ENCODE data around the gene GDPD2. TPM values are rescaled to one million over a fixed set of nuclear protein-coding genes. Genes with fewer than 3 reads are reported as not detected.
"Not testable (repeated sequence)": the region's sequence is repeated elsewhere in the genome, so short reads cannot be mapped to it uniquely, and the experiment has no call there.

The GDPD2 gene
- 7.3 TPM for polyA plus RNA-seq (2013, experiment 1 of 4)
- 9.1 TPM for polyA plus RNA-seq (2013, experiment 2 of 4)
- 9.6 TPM for polyA plus RNA-seq (2013, experiment 3 of 4)
- polyA plus RNA-seq (2013, experiment 4 of 4): 12.4 TPM

GRCh38 chrX:70422851-70423341 is at the start of gene GDPD2:
Gene GDPD2 (plus strand): TSS chrX:70423314. CDS start chrX:70424985, 1,671 bp downstream.
- peak within 1 kb of the TSS; percentile 38 for H3K4me3 ChIP-seq (ENCODE audit: insufficient read depth, low read depth, low read length)
- H3K36me3 ChIP-seq (ENCODE audit: control insufficient read depth, insufficient read depth, low read length): no peaks in the 10 kb centered on the region
- WGBS, 2 experiments: 4% methylated on average over 10 to 11 of the region's 11 CpGs
- H3K27me3 ChIP-seq (ENCODE audit: control insufficient read depth, insufficient read depth, low read length, poor library complexity, severe bottlenecking): no peaks in the 10 kb centered on the region
- H3K4me1 ChIP-seq (ENCODE audit: control insufficient read depth, insufficient read depth, low read length): peaks cover 32% of the 10 kb centered on the region
- no peaks in the 10 kb centered on the region for H3K9me3 ChIP-seq (ENCODE audit: control insufficient read depth, low read length)
- H3K27ac ChIP-seq (ENCODE audit: insufficient read depth, low read depth, low read length, poor library complexity, severe bottlenecking): peak within 1 kb of the TSS; percentile 67

GRCh38 chrX:70386235-70386634 is 36.9 kb upstream of the GDPD2 start:
- Histone ChIP-seq H3K9me3 (ENCODE audit: control insufficient read depth, low read length) (no peaks in the 10 kb centered on the region), H3K27ac (ENCODE audit: insufficient read depth, low read depth, low read length, poor library complexity, severe bottlenecking) (no peak overlapping the region), H3K36me3 (ENCODE audit: control insufficient read depth, insufficient read depth, low read length) (peaks cover 5% of the 10 kb centered on the region), H3K4me3 (ENCODE audit: insufficient read depth, low read depth, low read length) (no peak overlapping the region), H3K4me1 (ENCODE audit: control insufficient read depth, insufficient read depth, low read length) (no peaks in the 10 kb centered on the region), H3K27me3 (ENCODE audit: control insufficient read depth, insufficient read depth, low read length, poor library complexity, severe bottlenecking) (no peaks in the 10 kb centered on the region)
- WGBS, 2 experiments: 89 to 94% methylated on average over 1 of the region's 2 CpGs

GRCh38 chrX:70398899-70399298 is 24.2 kb upstream of the GDPD2 start:
- Histone ChIP-seq H3K36me3 (ENCODE audit: control insufficient read depth, insufficient read depth, low read length) (no peaks in the 10 kb centered on the region), H3K27me3 (ENCODE audit: control insufficient read depth, insufficient read depth, low read length, poor library complexity, severe bottlenecking) (no peaks in the 10 kb centered on the region), H3K4me1 (ENCODE audit: control insufficient read depth, insufficient read depth, low read length) (no peaks in the 10 kb centered on the region), H3K9me3 (ENCODE audit: control insufficient read depth, low read length) (no peaks in the 10 kb centered on the region), H3K4me3 (ENCODE audit: insufficient read depth, low read depth, low read length) (no peak overlapping the region), H3K27ac (ENCODE audit: insufficient read depth, low read depth, low read length, poor library complexity, severe bottlenecking) (no peak overlapping the region)
- 96 to 99% methylated on average over 4 of the region's 4 CpGs for WGBS, 2 experiments

- not testable (repeated sequence) for H3K9me3 ChIP-seq (ENCODE audit: control insufficient read depth, low read length); H3K4me3 ChIP-seq (ENCODE audit: insufficient read depth, low read depth, low read length); H3K27me3 ChIP-seq (ENCODE audit: control insufficient read depth, insufficient read depth, low read length, poor library complexity, severe bottlenecking); H3K4me1 ChIP-seq (ENCODE audit: control insufficient read depth, insufficient read depth, low read length); H3K36me3 ChIP-seq (ENCODE audit: control insufficient read depth, insufficient read depth, low read length); H3K27ac ChIP-seq (ENCODE audit: insufficient read depth, low read depth, low read length, poor library complexity, severe bottlenecking)
- 83 to 86% methylated on average over 1 of the region's 3 CpGs for WGBS, 2 experiments
These were observed 22.9 kb upstream of the GDPD2 start for GRCh38 chrX:70400181-70400580.

- Histone ChIP-seq H3K27ac (ENCODE audit: insufficient read depth, low read depth, low read length, poor library complexity, severe bottlenecking) (no peak overlapping the region), H3K36me3 (ENCODE audit: control insufficient read depth, insufficient read depth, low read length) (peaks cover 5% of the 10 kb centered on the region), H3K4me1 (ENCODE audit: control insufficient read depth, insufficient read depth, low read length) (no peaks in the 10 kb centered on the region), H3K27me3 (ENCODE audit: control insufficient read depth, insufficient read depth, low read length, poor library complexity, severe bottlenecking) (no peaks in the 10 kb centered on the region), H3K9me3 (ENCODE audit: control insufficient read depth, low read length) (no peaks in the 10 kb centered on the region), H3K4me3 (ENCODE audit: insufficient read depth, low read depth, low read length) (no peak overlapping the region)
- 80% methylated on average over 1 of the region's 2 CpGs for WGBS, 2 experiments
These were observed 20.4 kb upstream of the GDPD2 start for GRCh38 chrX:70402721-70403120.

GRCh38 chrX:70405003-70405402 is 18.1 kb upstream of the GDPD2 start:
- H3K4me3 ChIP-seq (ENCODE audit: insufficient read depth, low read depth, low read length): no peak overlapping the region
- H3K9me3 ChIP-seq (ENCODE audit: control insufficient read depth, low read length): no peaks in the 10 kb centered on the region
- H3K36me3 ChIP-seq (ENCODE audit: control insufficient read depth, insufficient read depth, low read length): peaks cover 5% of the 10 kb centered on the region
- 92 to 100% methylated on average over 1 of the region's 1 CpG for WGBS, 2 experiments
- H3K27ac ChIP-seq (ENCODE audit: insufficient read depth, low read depth, low read length, poor library complexity, severe bottlenecking): no peak overlapping the region
- no peaks in the 10 kb centered on the region for H3K4me1 ChIP-seq (ENCODE audit: control insufficient read depth, insufficient read depth, low read length)
- no peaks in the 10 kb centered on the region for H3K27me3 ChIP-seq (ENCODE audit: control insufficient read depth, insufficient read depth, low read length, poor library complexity, severe bottlenecking)

GRCh38 chrX:70410921-70411320 is 12.2 kb upstream of the GDPD2 start:
- no peaks in the 10 kb centered on the region for H3K4me1 ChIP-seq (ENCODE audit: control insufficient read depth, insufficient read depth, low read length)
- H3K36me3 ChIP-seq (ENCODE audit: control insufficient read depth, insufficient read depth, low read length): peaks cover 5% of the 10 kb centered on the region
- no peak overlapping the region for H3K4me3 ChIP-seq (ENCODE audit: insufficient read depth, low read depth, low read length)
- 91 to 94% methylated on average over 1 of the region's 2 CpGs for WGBS, 2 experiments
- H3K27ac ChIP-seq (ENCODE audit: insufficient read depth, low read depth, low read length, poor library complexity, severe bottlenecking): no peak overlapping the region
- H3K27me3 ChIP-seq (ENCODE audit: control insufficient read depth, insufficient read depth, low read length, poor library complexity, severe bottlenecking): no peaks in the 10 kb centered on the region
- no peaks in the 10 kb centered on the region for H3K9me3 ChIP-seq (ENCODE audit: control insufficient read depth, low read length)

- Histone ChIP-seq H3K27me3 (ENCODE audit: control insufficient read depth, insufficient read depth, low read length, poor library complexity, severe bottlenecking) (no peaks in the 10 kb centered on the region), H3K9me3 (ENCODE audit: control insufficient read depth, low read length) (no peaks in the 10 kb centered on the region), H3K36me3 (ENCODE audit: control insufficient read depth, insufficient read depth, low read length) (no peaks in the 10 kb centered on the region), H3K27ac (ENCODE audit: insufficient read depth, low read depth, low read length, poor library complexity, severe bottlenecking) (no peak overlapping the region), H3K4me1 (ENCODE audit: control insufficient read depth, insufficient read depth, low read length) (no peaks in the 10 kb centered on the region), H3K4me3 (ENCODE audit: insufficient read depth, low read depth, low read length) (no peak overlapping the region)
- 94 to 97% methylated on average over 3 of the region's 3 CpGs for WGBS, 2 experiments
These were observed 11.6 kb upstream of the GDPD2 start for GRCh38 chrX:70411475-70411874.

- 0% methylated on average over 2 of the region's 2 CpGs for WGBS, 2 experiments
- Histone ChIP-seq H3K4me3 (ENCODE audit: insufficient read depth, low read depth, low read length) (no peak overlapping the region), H3K27ac (ENCODE audit: insufficient read depth, low read depth, low read length, poor library complexity, severe bottlenecking) (no peak overlapping the region), H3K9me3 (ENCODE audit: control insufficient read depth, low read length) (no peaks in the 10 kb centered on the region), H3K4me1 (ENCODE audit: control insufficient read depth, insufficient read depth, low read length) (peaks cover 32% of the 10 kb centered on the region), H3K36me3 (ENCODE audit: control insufficient read depth, insufficient read depth, low read length) (no peaks in the 10 kb centered on the region), H3K27me3 (ENCODE audit: control insufficient read depth, insufficient read depth, low read length, poor library complexity, severe bottlenecking) (no peaks in the 10 kb centered on the region)
These were observed 1.5 kb upstream of the GDPD2 start for GRCh38 chrX:70421618-70422017.

GRCh38 chrX:70423936-70424675 is 992 bp downstream of the GDPD2 start:
- H3K27ac ChIP-seq (ENCODE audit: insufficient read depth, low read depth, low read length, poor library complexity, severe bottlenecking): peak overlapping the region; percentile 26
- H3K36me3 ChIP-seq (ENCODE audit: control insufficient read depth, insufficient read depth, low read length): no peaks in the 10 kb centered on the region
- peak overlapping the region; percentile 38 for H3K4me3 ChIP-seq (ENCODE audit: insufficient read depth, low read depth, low read length)
- H3K4me1 ChIP-seq (ENCODE audit: control insufficient read depth, insufficient read depth, low read length): peaks cover 32% of the 10 kb centered on the region
- 50 to 51% methylated on average over 9 to 10 of the region's 10 CpGs for WGBS, 2 experiments
- H3K9me3 ChIP-seq (ENCODE audit: control insufficient read depth, low read length): no peaks in the 10 kb centered on the region
- no peaks in the 10 kb centered on the region for H3K27me3 ChIP-seq (ENCODE audit: control insufficient read depth, insufficient read depth, low read length, poor library complexity, severe bottlenecking)

Data from ectodermal cell (in vitro differentiated cells).